Measurements from ENCODE around the gene ZNF714.

- no peak for TF ChIP-seq CTCF (IDR thresholded peaks at IDR 0.05; ENCODE audit: insufficient read depth, low read length)
- TF ChIP-seq REST (IDR thresholded peaks at IDR 0.05; ENCODE audit: insufficient replicate concordance, low read depth): no peak
- TF ChIP-seq POLR2AphosphoS5 (IDR thresholded peaks at IDR 0.05; ENCODE audit: low read depth): no peak
- no peak for TF ChIP-seq GABPA (IDR thresholded peaks at IDR 0.05; ENCODE audit: low read depth)
- TF ChIP-seq SPI1 (IDR thresholded peaks at IDR 0.05; ENCODE audit: borderline replicate concordance, low read depth): no peak
These were observed 10.1 kb downstream of the ZNF714 start for GRCh38 chr19:21092109-21092508.
